Muscle of back (tissue), 11 donors: ENCODE results near the gene PIAS2. TPM values are rescaled to one million over a fixed set of nuclear protein-coding genes. Genes with fewer than 3 reads are reported as not detected.
"Not testable (repeated sequence)": the region's sequence is repeated elsewhere in the genome, so short reads cannot be mapped to it uniquely, and the experiment has no call there.

Experiments
- DNase-seq, 3 donors: peaks; one replicate each; pipeline versions ENCODE4 v3.0.0 to v3.0.0-alpha.2; 2013
- polyA plus RNA-seq, 10 donors: library from polyadenylated mRNA; unstranded; fragments of 120-200 nt; gene quantifications; one replicate each; pipeline ENCODE4 v1.2.1, GENCODE V29; 2013; ENCODE audit not compliant: insufficient read length in 10 of 10

Gene PIAS2
- polyA plus RNA-seq, 10 donors = 18.3 to 31.7 (median 24.4) TPM

DNA sequence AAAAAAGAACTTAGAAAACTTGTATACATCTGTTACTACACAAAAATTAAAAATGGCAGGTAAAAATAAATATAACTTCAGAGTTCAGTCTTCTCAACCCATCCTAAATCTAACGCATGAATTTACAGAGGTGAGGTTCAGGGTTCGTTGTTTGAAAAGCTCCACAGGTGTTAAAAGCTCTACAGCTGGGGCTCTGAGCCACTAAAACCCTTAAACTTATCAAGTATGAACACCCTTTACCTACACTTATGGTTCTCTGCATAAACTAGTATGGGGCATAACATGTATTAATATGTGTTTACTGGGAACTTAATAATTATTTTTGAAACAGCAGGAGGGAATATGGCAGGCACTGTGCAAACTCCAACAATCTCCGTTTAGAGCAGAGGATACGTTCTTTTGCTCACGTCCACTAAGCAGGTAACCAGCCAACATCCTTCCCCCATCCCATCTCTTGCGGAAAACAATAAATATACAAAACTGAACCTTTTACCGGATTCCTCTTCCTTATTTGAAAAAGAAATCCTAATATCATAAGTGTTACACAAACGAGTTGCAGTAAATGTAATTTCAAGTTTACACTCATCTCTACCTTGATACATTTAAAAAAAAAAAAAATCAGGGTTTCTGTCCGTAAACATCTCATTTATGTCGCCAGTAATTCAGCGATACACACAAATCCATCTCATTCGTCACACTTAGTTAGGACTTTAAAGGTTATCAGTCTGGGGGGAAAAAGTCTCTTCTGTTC lies 1.3 kb downstream of the PIAS2 start:
- peak in 1 of 3 donors; percentile 15 for DNase-seq

DNA sequence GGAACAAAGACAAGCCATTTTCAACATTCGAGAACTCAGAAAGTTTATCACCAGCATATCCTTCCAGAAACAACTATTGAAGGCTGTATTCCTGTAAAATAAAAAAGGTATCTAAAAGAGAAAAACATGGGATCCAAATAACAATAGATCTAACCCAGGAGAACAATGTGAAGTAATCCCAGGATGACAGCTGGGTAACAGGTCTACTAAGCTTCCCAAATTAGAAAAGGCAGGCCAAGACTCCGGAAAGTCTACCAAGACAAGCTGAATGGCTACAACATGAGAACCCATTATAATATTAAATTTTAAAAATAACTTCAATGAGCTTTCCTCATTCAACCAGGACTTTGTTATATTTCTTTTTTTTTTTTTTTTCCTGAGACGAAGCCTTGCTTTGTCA lies 6.5 kb downstream of the PIAS2 start:
- DNase-seq = no peak

DNA sequence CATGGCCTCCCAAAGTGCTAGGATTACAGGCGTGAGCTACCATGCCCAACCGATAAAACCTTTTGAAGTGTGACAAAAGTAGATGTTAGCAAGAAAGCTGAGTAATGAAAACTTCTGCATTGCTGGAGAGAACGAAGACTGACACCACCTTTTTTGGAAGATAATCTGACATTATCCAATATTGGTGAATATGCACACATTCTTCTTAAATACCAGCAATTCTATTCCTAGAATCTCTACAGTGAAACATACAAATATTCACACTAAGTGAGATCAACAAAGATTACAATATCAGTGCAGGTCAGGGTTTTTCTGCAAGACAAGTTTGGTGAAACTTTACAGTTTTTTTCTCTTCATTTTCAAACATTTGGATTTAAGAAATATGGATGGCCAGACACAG lies 7.8 kb downstream of the PIAS2 start:
- no peak for DNase-seq

DNA sequence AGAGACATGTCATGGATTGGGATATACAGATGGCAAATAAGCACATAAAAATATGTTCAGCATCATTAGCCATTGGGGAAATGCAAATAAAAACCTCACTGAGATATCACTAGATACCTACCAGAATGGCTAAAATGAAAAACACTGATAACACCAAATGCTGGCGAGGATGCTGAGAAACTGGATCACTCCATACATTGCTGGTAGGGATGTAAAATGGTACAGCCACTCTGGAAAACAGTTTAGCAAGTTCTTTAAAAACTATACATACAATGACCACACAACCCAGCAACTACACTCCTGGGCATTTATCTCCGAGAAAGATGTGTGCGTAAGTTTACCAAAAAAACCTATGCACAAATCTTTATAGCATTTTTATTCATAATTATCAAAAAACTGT lies 13.9 kb downstream of the PIAS2 start:
- no peak for DNase-seq

DNA sequence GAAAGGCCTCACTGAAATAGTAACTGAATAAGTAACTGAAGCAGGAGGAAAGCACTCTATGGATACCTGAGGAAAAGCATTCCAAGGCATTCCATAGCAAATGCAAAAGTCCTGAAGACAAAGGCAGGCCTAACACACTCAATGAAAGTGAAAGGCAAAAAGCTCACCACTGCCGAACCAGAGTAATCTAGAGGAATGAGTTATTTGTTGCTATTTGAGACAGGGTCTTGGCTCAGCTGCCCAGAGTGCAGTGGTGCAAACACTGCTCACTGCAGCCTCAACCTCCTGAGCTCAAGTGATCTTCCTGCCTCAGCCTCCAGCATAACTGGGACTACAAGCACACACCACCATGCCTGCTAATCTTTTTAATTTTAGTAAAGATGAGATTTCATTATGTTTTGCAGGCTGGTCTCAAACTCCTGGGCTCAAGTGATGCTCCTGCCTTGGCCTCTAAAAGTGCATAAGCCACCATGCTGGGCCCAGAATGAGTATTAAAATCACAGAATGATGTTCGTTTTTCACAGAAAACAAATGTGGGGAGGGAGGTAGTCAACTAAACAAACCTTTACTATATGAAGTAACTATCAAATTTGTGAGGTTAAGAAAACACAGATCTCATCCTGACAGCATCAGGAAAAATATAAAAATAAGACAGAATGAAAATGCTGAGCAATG lies 17.9 kb downstream of the PIAS2 start:
- no peak for DNase-seq

DNA sequence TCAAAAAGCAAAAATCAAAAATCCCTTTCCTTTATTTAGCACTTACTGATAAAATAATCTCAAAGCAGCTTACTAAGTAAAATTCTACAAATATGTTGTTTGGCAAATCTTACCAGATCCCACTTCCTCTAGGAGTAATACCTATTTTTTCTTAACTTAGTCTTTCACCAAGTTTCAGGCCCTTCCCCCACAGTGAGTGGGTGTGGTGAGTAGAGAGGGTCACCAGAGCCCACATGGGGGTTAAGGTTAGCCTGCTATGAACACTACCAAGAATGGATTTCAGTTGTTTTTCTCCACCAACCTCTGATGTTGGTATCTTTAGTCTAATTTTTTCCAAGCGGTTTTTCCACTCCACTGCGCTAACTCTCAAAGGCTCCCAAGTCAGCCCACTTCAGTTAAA lies 23.2 kb downstream of the PIAS2 start:
- no peak for DNase-seq

DNA sequence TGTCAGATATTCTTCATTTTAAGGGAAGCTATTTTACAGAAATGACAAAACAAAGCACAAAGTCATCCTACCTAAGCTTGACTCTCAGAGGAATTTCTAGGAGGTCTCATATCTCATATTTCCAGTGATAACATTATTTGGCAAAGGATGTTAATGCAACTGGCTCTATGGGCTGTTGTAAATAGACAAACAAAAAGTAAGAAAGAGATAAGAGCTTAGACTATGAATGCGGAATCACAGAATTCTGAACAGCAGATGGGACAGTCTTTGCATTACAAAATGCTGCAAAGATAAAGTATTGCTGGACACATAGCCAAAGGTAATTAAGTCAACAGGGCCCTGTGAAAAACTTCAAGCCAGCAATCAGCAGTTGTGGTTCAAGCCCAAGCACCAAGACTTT lies 23.9 kb downstream of the PIAS2 start:
- DNase-seq = no peak

DNA sequence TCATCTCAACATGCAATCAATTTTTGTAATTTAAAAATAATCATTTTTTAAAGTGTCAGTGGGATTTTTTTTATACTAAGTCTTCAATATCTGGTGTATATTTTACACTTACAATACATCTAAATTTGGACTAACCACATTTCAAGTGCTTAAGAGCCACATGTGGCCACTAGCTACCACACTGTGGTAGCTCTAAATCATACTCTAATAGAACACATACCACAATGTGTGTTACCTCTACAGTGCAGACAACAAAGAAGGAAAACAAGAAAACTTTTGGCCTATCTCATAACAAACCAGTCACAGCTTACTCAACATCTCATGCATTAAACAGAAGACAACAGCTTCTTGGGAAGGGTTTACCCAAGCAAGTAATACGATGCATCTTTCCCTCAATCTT lies 24.5 kb downstream of the PIAS2 start:
- DNase-seq = no peak

DNA sequence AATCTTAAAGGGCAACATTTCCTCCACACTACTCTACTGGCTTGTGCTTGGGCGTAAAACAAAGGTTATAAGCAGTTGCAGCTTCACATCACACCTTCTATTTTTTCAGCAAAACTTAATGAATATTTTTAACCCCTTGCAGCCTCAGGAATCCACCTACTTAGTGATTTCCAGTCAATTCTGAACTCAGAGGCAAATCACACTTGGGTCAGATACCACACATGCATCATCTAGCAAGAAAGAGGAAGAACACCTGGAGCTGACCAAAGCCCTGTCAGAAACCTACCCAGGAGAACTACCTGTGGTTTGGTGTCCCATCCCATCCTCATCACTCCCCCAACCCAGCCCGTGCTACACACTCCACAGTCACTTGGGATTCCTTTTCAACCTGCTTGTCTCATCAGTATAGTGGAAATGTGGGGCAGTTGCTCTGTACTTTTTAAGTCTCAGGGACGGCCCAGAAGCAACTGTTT lies 25.5 kb downstream of the PIAS2 start:
- no peak for DNase-seq

DNA sequence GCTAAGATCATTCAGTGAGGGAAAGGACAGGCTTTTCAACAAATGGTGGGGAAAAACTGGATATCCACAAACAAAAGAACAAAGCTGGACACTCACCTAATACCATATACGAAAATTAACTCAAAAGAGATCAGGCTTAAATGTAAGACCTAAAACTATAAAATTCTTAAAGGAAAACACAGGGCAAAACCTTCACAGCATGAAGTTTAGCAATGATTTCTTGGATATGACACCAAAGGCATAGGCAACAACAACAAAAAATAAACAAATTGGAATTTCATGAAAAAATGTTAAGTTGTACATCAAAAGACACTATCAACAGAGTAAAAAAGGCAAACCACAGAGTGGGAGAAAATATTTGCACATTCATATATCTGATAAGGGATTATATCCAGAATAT lies 28.3 kb downstream of the PIAS2 start:
- no peak for DNase-seq

DNA sequence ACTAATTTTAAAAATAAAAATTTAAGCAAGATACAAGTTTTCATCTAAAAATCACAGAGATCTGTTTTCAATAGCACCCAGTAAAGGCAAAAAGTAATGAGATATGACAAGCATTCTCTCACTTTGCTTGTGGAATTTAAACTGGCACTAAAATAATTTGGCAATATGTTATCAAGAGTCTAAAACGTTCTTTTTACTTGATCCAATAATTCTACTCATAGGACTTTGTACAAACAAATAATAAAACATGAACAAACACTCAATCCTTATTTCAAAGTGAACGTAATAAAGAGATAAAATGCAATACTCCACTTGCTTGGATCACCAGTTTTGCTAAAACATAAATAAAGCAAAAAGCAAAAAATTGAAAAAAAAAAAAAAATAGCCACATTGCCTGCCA lies 30.4 kb downstream of the PIAS2 start:
- no peak for DNase-seq

DNA sequence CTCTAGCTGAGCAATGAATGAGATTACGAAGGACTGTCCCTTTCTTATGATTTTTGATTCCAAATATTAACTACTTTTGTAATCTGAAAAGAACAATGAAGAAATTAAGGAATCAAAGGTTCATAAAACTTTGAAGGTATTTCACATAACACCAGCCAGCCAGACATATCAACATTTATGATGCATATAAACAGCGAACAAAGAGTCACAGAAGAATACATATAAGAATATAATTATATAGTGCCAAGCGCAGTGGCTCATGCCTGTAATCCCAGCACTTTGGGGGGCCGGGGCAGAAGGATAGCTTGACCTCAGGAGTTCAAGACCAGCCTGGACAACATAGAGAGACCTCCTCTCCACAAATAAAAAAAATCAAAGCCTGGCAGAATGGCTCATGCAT lies 34.1 kb downstream of the PIAS2 start:
- DNase-seq = no peak

DNA sequence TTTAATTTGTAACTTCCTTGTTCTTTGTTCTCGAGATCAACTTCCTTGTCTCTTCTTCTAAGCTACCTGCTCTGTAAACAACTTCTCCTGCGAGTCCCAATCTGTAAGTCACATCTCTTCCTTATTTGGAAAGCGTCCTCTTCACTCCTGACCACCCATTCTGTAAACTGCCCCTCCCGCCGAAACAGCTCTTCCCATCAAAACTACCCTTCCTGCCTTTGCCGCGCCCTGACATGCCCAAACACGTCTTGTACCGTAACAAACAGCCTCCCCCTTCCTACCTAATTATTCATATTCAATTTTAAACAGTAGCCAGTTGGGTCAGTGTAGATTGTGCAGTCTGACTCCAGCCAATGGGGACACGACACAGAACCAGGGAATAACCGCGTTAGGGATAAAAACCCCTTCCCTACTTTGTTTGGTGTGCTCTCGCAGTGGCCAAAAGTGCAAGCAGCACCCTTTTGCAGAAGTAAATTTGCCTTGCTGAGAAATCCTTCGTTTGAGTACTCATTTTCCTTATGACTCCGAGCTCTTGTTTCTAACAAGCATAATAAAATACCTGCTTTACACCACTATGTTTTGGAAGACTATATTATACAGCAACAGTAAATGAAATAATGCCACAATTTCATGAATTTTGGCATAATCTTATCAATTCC lies 39.8 kb downstream of the PIAS2 start:
- no peak for DNase-seq

DNA sequence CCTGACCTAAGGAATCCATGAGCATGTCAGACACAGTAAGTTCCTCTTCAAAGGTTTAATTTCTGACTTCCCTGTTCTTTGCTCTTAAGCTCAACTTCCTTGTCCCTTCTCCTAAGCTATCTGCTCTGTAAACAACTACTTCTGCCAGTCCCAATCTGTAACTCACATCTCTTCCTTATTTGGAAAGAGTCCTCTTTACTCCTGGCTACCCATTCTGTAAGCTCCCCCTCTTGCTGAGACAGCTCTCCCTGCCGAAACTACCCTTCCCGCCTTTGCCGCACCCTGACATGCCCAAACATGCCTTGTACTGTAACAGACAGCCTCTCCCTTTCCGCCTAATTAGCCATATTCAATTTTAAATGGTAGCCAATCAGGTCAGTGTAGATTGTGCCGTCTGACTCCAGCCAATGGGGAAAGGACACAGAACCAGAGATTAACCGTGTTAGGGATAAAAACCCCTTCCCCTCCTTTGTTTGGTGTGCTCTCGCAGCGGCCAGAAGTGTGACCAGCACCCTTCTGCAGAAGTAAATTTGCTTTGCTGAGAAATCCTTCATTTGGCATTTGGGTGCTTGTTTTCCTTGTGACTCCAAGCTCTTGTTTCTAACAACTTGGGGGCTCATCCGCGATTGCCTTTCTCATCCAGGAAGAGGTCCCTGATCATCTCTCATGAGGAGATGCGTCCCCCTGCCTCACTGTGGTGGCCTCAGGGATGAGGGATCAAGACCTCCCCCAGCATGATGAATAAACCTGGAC lies 49.0 kb downstream of the PIAS2 start:
- no peak for DNase-seq

DNA sequence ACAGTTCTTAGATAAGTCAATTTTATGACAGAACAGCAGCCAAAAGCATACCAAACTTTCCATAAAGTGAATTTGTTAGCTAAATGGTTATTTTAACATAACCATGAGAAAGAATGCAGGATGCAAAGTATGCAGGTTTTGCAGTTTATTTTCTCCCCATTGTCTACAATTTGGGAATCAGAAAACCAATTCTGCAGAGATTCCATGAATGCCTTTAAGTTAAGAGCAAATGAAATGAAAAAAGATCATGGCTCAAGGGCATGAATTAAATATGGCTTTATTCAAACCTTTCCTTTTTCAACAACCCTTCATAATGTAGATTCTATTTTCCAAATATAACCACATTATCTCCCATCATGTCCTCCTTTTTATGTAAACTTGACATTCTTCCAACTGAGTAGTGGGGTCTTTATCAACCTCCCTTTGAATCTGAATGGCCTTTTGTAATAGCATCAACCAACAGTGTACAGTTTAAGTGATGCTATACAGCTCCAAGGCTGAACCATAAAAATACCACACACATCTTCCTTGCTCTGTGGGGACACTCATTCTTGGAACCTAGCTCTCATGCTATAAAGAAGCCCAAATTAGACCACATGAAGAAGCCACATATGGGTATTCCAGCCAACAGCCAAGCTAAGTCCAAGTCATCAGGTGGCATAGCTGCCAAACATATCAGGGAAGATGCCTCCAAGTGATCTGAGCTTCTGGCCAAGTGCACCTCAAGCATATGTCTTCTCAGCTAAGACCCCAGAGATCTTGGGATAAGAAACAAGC lies 49.8 kb downstream of the PIAS2 start:
- no peak for DNase-seq

DNA sequence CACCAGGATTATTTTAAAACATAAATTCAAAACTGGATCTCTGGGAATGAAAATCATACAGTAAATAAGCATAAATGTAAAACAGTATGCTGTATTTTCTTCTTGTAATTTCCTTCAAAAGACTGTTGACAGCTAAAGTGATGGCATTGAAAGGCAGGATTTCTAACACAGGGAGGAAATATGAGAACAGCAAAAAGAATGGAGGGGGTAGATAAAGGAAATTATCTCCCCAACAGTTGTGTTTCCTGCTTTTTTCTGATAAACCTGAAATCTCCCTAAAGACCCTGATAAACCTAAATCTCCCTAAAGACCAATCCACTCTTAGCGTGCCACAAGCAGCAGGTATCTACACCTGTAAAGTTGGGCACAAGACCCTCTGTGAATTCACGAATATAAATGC lies 50.8 kb downstream of the PIAS2 start:
- no peak for DNase-seq

DNA sequence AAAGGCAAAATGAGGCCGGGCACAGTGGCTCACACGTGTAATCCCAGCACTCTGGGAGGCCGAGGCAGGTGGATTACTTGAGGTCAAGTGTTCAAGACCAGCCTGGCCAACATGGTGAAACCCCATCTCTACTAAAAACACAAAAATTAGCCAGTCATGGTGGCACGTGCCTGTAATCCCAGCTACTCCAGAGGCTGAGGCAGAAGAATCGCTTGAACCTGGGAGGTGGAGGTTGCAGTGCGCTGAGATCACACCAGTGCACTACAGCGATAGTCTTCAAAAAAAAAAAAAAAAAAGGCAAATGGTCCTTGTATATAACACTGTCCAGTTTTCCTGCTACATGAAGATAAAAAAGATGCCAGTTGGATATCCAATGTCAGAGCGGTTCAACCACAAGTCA lies 52.1 kb downstream of the PIAS2 start:
- not testable (repeated sequence) for DNase-seq

DNA sequence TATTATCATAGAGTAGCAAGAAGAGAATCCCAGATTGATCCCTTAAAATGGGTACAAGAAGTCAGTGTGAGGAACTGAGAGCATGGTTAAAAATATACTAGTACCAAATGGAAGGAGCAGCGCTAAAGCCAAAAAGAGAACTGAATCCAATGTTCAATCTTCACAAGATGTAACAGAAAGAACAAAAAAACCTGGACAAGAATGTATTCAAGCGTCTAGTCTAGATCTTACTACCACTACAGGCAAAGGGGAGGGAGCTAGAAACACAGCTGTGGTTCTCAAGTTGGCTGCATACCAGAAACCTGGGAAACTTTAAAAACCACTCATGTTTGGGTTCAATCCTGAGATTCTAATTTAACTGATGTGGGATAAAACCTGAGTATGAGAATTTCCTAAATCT lies 57.5 kb downstream of the PIAS2 start:
- DNase-seq = peak; percentile 14 to 50 (median 22)

DNA sequence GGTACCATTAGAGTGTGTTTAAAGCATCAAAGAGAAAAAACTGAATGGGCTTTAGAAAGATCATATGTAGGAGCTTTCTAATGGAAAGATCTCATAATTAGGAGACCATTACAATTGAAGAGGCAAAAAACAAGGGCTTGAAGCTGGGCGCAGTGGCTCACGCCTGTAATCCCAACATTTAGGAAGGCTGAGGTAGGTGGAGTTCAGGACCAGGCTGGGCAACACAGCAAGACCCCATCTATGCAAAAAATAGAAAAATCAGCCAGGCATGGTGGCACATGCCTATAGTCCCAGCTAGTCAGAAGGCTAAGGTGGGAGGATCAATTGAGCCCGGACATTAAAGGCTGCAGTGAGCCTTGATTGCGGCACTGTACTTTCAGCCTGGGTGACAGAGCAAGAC lies 59.0 kb downstream of the PIAS2 start:
- DNase-seq = no peak

DNA sequence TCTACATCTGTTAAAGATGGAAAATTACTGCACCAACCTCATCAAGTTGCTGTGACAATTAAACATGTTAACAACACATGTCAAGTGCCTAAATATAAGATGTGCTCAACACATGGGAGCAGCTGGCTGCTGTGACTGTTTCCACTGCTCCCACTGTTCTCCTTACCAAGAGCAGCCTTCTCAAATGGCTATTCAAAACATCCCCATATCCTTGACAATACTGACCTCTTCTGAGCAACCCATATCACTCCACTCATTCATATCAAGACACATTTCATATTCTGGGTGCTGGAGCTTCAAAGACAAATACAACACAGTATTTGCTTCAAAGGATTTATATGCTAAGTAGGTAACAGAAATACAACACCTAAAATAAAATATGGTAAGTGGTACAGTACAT lies 60.3 kb downstream of the PIAS2 start:
- DNase-seq = peak; percentile 10 to 14 (median 13)

DNA sequence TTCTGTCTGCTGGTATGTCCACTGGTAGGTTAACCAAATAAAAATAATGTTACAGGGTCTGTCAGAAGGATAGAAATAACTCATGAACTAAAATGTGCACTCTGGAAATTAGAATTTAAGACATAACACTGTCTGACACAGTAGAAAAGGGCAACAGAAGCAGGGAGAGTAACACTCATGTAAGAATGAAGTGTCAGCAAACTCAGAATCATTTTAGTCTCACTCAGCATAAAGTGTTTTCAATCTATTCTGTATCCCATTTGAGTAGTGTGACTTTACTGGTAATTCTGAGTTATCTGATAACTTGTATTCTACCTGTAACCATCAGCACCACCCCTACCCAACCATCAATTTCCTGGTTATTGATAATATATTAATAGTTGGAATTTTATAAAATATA lies 68.3 kb downstream of the PIAS2 start:
- no peak for DNase-seq

DNA sequence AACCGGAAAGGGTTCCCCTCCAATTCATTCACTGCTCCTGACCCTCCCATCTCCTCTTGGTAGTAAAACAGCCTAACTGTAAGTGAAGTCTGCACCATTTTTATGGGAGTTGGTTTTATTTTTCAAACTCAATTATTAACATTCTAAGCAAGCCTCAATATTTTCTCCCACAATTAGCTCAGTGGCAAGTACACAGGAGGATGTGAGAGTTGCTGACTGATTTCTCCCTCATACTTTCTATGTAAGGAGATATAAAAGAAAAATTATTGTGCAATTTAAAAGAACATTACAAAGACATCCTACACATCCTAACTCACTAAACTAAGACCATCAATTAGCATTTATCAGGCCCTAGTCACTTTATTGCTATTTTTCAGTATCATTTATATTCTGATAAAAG lies 73.9 kb downstream of the PIAS2 start:
- no peak for DNase-seq
